GM23248 (cell line): Measurements from ENCODE around the gene MGST2. TPM values are rescaled to one million over a fixed set of nuclear protein-coding genes. Genes with fewer than 3 reads are reported as not detected.

Source experiments
- DNase-seq: peaks from one replicate; pipeline ENCODE4 v3.0.0-alpha.2; 2015
- H2AFZ ChIP-seq: fragments of 200-600 bp; sonication (generic); 2 replicates; pipeline ENCODE4 v1.6.1; 2016; ENCODE audit warnings: antibody characterized with exemption
- H3F3A ChIP-seq: fragments of 200-600 bp; sonication (generic); 2 replicates; pipeline ENCODE4 v1.6.1; 2016; ENCODE audit warnings: mild to moderate bottlenecking, antibody characterized with exemption, mixed run types; ENCODE audit not compliant: insufficient read depth
- H3K27ac ChIP-seq: fragments of 200-600 bp; sonication (generic); 2 replicates; pipeline ENCODE4 v1.5.1; 2016; ENCODE audit warnings: mild to moderate bottlenecking
- H3K27me3 ChIP-seq: fragments of 200-600 bp; sonication (generic); replicated peaks from 2 replicates; pipeline ENCODE4 v1.6.1; 2016; ENCODE audit warnings: mild to moderate bottlenecking; ENCODE audit not compliant: insufficient read depth
- H3K36me3 ChIP-seq: fragments of 200-600 bp; sonication (generic); 2 replicates; pipeline ENCODE4 v1.6.1; 2016; ENCODE audit warnings: low read depth, mild to moderate bottlenecking
- H3K4me1 ChIP-seq: fragments of 200-600 bp; sonication (generic); 2 replicates; pipeline ENCODE4 v1.6.1; 2016; ENCODE audit warnings: mild to moderate bottlenecking; ENCODE audit not compliant: insufficient read depth
- H3K4me2 ChIP-seq: fragments of 200-600 bp; sonication (generic); one replicate; pipeline ENCODE4 v1.6.1; 2016; ENCODE audit warnings: mild to moderate bottlenecking; ENCODE audit not compliant: unreplicated experiment
- H3K4me3 ChIP-seq: fragments of 200-600 bp; sonication (generic); 2 replicates; pipeline ENCODE4 v1.5.1; 2016; ENCODE audit warnings: mild to moderate bottlenecking
- H3K79me2 ChIP-seq: fragments of 200-600 bp; sonication (generic); 2 replicates; pipeline ENCODE4 v1.6.1; 2016; ENCODE audit warnings: mild to moderate bottlenecking; ENCODE audit not compliant: insufficient read depth
- H3K9ac ChIP-seq: fragments of 200-600 bp; sonication (generic); 2 replicates; pipeline ENCODE4 v1.6.1; 2016; ENCODE audit warnings: mild to moderate bottlenecking
- H3K9me2 ChIP-seq: fragments of 200-600 bp; sonication (generic); 2 replicates; pipeline ENCODE4 v1.6.1; 2016; ENCODE audit warnings: mixed run types, mild to moderate bottlenecking, moderate library complexity; ENCODE audit not compliant: insufficient read depth
- H3K9me3 ChIP-seq: fragments of 200-600 bp; sonication (generic); one replicate; pipeline ENCODE4 v1.6.1; 2017; ENCODE audit warnings: low read depth
- H4K20me1 ChIP-seq: fragments of 200-600 bp; sonication (generic); 2 replicates; pipeline ENCODE4 v1.6.0; 2016; ENCODE audit not compliant: insufficient read depth
- EZH2 ChIP-seq: fragments of 200-600 bp; sonication (generic); IDR thresholded peaks from 2 replicates; pipeline ENCODE4 v1.6.1; 2018; ENCODE audit warnings: antibody characterized with exemption, mild to moderate bottlenecking; ENCODE audit not compliant: insufficient read depth, poor library complexity, severe bottlenecking
- EZH2phosphoT487 ChIP-seq: fragments of 200-600 bp; sonication (generic); IDR thresholded peaks from 2 replicates; pipeline ENCODE4 v1.6.1; 2018; ENCODE audit warnings: antibody characterized with exemption, moderate library complexity, mild to moderate bottlenecking, low read depth; ENCODE audit not compliant: insufficient read depth
- WGBS, 2 experiments: methylation state at CpG; one replicate each; pipeline ENCODE4 v1.1.6; 2015 to 2017; ENCODE audit warnings: low lambda C conversion rate in 2 of 2, low coverage in 1 of 2; ENCODE audit errors: missing lambda C conversion rate in 2 of 2; 5-methylcytosine and 5-hydroxymethylcytosine counted together
- in situ Hi-C: fragments of 300-500 bp; cut with MboI; formaldehyde crosslinking; loops from 2 replicates; pipeline ENCODE4 v1.15.0; 2020
- polyA plus RNA-seq: library from polyadenylated mRNA; unstranded; fragments of >200 nt; fragmentation: Nextera tagmentation; extraction: Ambion mirVana; gene quantifications from 2 replicates; pipeline ENCODE4 v1.2.1, GENCODE V29; 2016
- total RNA-seq: library from RNA; depleted of rRNA; stranded (reverse); fragments of >200 nt; shearing (Covaris generic); gene quantifications from 2 replicates; pipeline ENCODE4 v1.2.3, GENCODE V29; 2014

MGST2 gene
- total and polyA plus RNA-seq, 2 experiments from 2014 or later = 7.5 to 17.9 TPM

DNA sequence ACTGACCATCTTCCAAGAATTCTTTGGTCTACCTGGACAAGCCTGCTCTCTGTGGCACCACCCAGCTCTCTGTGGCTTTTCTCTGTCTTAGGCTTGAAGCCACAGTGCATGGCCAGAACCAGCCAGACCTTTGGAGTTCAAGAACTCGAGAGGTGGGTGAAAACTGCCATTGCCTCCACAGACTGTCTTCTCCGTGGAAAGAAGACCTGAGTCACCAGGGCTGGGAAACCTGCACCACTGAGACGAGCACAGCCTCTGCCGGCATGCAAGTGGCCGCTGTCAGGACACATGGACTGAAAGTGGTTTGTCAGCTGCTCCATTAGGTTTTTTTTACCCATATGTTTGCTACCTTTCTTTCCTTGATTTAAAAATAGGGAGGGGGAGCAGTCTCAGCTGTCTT lies 74.5 kb downstream of the MGST2 start:
- H3K4me1 ChIP-seq = peaks cover 13% of the 10 kb centered on the region
- TF ChIP-seq EZH2phosphoT487 (no peak), EZH2 (no peak)
- no peak for DNase-seq
- no peak overlapping the region for H2AFZ ChIP-seq
- no peak overlapping the region for H3K4me3 ChIP-seq
- in situ Hi-C loops = loop anchor here (25.0 kb wide), 1 partner anchor 522 kb away; no protein-coding TSS in a partner anchor
- peak overlapping the region; percentile 1 for H3K27ac ChIP-seq
- H3K9me2 ChIP-seq = no peaks in the 10 kb centered on the region
- 68 to 73% methylated on average over 5 of the region's 5 CpGs for WGBS, 2 experiments
- 0 out of 2 replicates have a peak, but pooled peaks cover 13% of the 10 kb centered on the region for H3F3A ChIP-seq
- H3K27me3 ChIP-seq = no peaks in the 10 kb centered on the region
- H3K9me3 ChIP-seq = no peaks in the 10 kb centered on the region
- no peaks in the 10 kb centered on the region for H3K36me3 ChIP-seq
- no peaks in the 10 kb centered on the region for H3K79me2 ChIP-seq
- H4K20me1 ChIP-seq = no peaks in the 10 kb centered on the region
- no peak overlapping the region for H3K4me2 ChIP-seq
- H3K9ac ChIP-seq = no peak overlapping the region

DNA sequence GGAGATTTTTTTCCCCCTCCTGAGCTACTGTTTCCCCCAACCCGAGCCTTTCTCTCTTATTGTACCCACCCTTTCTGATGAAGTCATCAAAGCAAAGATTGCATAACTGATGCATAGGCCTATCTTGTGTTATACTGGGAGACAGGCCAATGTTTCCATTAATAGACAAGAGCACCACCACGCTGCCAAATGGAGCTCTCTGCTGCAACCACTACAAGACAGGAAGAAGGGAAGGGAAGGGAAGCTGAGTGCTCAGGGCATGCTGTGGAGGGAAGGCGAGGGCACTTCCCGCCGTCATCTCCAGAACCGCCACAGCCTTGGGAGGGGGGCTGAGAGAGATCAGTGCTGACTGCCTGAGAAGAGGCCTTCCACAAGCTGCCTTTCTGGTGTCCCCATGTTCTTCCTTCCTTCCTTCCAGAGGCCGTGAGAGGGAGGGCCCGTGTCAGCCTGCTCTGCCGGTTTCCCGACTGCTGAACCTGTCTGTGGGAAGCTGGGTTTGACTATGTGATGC lies 75.0 kb downstream of the MGST2 start:
- WGBS, 2 experiments = 62 to 63% methylated on average over 7 to 10 of the region's 10 CpGs
- Histone ChIP-seq H4K20me1 (no peaks in the 10 kb centered on the region), H3K4me2 (no peak overlapping the region), H3K4me3 (no peak overlapping the region), H3K9ac (no peak overlapping the region), H3K9me3 (no peaks in the 10 kb centered on the region), H3K4me1 (peaks cover 13% of the 10 kb centered on the region), H3K27me3 (no peaks in the 10 kb centered on the region), H2AFZ (peak overlapping the region; percentile 31; the same call in 1 of the 2 replicates), H3K36me3 (no peaks in the 10 kb centered on the region), H3F3A (0 out of 2 replicates have a peak, but pooled peaks cover 13% of the 10 kb centered on the region), H3K9me2 (no peaks in the 10 kb centered on the region), H3K27ac (peak overlapping the region; percentile 1; the same call in 1 of the 2 replicates), H3K79me2 (no peaks in the 10 kb centered on the region)
- TF ChIP-seq EZH2phosphoT487 (no peak), EZH2 (no peak)
- in situ Hi-C loops = loop anchor here (25.0 kb wide), 1 partner anchor 522 kb away; no protein-coding TSS in a partner anchor
- peak; percentile 94 for DNase-seq

DNA sequence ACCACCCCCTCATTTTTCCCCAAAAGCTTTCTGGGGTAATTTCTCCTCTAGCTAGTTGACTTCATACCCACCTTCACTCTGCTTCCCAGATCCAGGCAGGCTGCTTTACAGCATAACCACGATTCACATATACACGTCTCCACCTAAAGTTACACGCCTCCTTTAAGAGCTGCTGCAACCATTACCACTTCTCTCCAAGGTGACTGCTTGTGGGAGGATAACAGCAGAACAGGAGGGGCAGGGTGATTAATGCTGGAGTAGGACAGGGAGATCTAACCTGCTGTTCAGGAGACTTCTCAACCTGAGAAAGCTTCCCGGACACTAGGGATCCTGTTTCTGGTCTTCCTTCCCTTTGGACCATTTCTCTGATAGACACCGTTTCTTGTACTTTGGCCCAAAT lies 77.4 kb downstream of the MGST2 start:
- no peak overlapping the region for H3K4me2 ChIP-seq
- H3K27ac ChIP-seq = no peak overlapping the region
- no peaks in the 10 kb centered on the region for H4K20me1 ChIP-seq
- no peaks in the 10 kb centered on the region for H3K27me3 ChIP-seq
- H3K9me3 ChIP-seq = no peaks in the 10 kb centered on the region
- 0 out of 2 replicates have a peak, but pooled peaks cover 5% of the 10 kb centered on the region for H3F3A ChIP-seq
- H3K9me2 ChIP-seq = no peaks in the 10 kb centered on the region
- no peak overlapping the region for H3K9ac ChIP-seq
- no peak for DNase-seq
- H3K4me3 ChIP-seq = no peak overlapping the region
- H3K4me1 ChIP-seq = peaks cover 7% of the 10 kb centered on the region
- H3K79me2 ChIP-seq = no peaks in the 10 kb centered on the region
- WGBS, 2 experiments = 74 to 75% methylated on average over 5 of the region's 5 CpGs
- H2AFZ ChIP-seq = no peak overlapping the region
- TF ChIP-seq EZH2 (no peak), EZH2phosphoT487 (no peak)
- in situ Hi-C loops = loop anchor here (25.0 kb wide), 1 partner anchor 519 kb away; no protein-coding TSS in a partner anchor
- no peaks in the 10 kb centered on the region for H3K36me3 ChIP-seq

DNA sequence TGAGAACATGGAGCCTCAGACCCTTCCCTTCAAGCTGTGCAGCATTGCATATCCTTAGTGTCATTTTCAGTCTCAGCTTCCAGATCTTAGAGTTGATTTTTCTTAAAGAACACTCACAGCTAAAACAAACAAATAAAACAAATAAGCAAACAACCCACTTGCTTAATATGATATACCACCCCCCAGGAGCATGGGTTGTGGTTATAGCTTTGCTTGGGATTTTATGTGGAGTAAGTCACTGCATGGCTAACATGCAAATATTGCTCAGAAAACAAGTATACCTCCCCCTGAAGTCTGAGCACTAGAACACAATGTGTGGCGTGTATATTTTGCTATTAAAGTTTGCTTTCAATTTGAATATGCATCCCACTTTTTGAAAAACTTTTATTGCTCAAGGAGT lies 78.6 kb downstream of the MGST2 start:
- H3K79me2 ChIP-seq = no peaks in the 10 kb centered on the region
- no peak overlapping the region for H3K4me2 ChIP-seq
- no peaks in the 10 kb centered on the region for H4K20me1 ChIP-seq
- H3F3A ChIP-seq = 0 out of 2 replicates have a peak, but pooled peaks cover 2% of the 10 kb centered on the region
- peaks cover 7% of the 10 kb centered on the region for H3K4me1 ChIP-seq
- H3K9ac ChIP-seq = no peak overlapping the region
- TF ChIP-seq EZH2phosphoT487 (no peak), EZH2 (no peak)
- no peaks in the 10 kb centered on the region for H3K36me3 ChIP-seq
- DNase-seq = no peak
- H3K27ac ChIP-seq = no peak overlapping the region
- H3K9me3 ChIP-seq = no peaks in the 10 kb centered on the region
- no peak overlapping the region for H2AFZ ChIP-seq
- H3K27me3 ChIP-seq = no peaks in the 10 kb centered on the region
- H3K4me3 ChIP-seq = no peak overlapping the region
- no peaks in the 10 kb centered on the region for H3K9me2 ChIP-seq
- 93 to 95% methylated on average over 1 of the region's 1 CpG for WGBS, 2 experiments
- in situ Hi-C loops = loop anchor here (25.0 kb wide), 1 partner anchor 518 kb away; no protein-coding TSS in a partner anchor
